H4 (cell line): ENCODE measurements around the gene SLC2A11. TPM values are rescaled to one million over a fixed set of nuclear protein-coding genes. Genes with fewer than 3 reads are reported as not detected.
"Not testable (repeated sequence)": the region's sequence is repeated elsewhere in the genome, so short reads cannot be mapped to it uniquely, and the experiment has no call there.

ENCODE experiments used
- DNase-seq: peaks from one replicate; pipeline ENCODE4 v3.0.0-alpha.2; 2015; ENCODE audit warnings: low spot score
- total RNA-seq: library from RNA; depleted of rRNA; stranded (reverse); fragments of >200 nt; shearing (Covaris generic); gene quantifications from 2 replicates; pipeline ENCODE4 v1.2.3, GENCODE V29; 2014; rRNA removed

SLC2A11 gene
- total RNA-seq, 1 experiment from 2014 or later = 4.6 TPM

DNA sequence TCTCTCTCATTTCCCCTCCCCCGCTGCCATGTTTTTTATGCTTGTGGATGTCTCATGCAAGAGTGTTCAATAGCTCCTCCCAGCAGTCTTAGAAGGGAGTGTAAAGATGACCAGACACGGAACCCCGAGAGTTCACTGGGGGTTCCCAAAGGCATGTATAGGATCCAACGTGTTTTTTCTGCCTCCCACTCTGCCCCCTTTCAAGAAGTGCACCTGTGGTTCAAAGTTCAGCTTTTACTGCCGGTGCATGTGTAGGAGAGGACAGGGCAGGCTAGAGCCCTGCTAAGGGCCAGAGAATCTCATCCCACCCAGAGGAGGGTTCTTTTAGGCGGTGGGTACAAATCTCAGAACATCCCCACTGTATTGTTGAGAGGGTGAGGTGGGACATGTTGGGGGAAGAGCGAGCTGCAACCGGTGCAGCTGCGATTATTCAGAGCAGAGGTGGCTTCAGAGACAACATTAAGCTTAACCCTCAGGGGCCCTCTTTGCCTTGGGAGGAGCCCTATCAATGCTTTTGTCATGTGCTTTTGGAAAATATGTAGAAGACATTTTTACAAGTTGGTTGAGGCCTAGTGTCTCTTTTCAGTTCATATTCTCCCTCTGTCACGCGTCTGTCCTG, 51.0 kb downstream of the SLC2A11 start:
- DNase-seq = no peak

DNA sequence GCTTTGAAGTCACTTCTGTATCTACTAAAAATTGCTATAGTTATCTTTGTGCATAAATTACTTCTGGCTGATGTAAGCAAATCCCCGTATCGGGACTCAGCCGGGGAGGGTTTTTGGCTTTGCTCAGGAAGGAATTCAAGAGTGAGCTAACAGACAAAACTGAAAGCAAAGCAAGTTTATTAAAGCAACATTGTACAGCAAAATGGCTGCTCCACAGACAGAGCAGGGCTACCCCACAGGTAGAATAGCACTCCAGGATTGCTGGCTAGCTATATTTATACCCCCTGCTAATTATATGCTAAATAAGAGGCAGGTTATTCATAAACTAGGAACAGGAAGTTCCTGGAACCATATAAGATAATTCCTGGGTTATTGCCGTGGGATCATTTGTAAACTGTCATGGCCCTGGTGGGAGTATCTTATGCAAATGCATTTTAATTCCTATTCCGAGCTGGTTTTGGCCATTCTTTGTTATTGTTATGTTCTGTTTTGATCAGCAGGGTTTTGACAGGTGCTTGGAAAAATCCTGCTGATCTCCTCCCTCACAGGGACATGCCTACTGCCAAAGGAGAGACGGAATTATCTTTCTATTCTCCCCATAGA, 51.7 kb downstream of the SLC2A11 start:
- no peak for DNase-seq

DNA sequence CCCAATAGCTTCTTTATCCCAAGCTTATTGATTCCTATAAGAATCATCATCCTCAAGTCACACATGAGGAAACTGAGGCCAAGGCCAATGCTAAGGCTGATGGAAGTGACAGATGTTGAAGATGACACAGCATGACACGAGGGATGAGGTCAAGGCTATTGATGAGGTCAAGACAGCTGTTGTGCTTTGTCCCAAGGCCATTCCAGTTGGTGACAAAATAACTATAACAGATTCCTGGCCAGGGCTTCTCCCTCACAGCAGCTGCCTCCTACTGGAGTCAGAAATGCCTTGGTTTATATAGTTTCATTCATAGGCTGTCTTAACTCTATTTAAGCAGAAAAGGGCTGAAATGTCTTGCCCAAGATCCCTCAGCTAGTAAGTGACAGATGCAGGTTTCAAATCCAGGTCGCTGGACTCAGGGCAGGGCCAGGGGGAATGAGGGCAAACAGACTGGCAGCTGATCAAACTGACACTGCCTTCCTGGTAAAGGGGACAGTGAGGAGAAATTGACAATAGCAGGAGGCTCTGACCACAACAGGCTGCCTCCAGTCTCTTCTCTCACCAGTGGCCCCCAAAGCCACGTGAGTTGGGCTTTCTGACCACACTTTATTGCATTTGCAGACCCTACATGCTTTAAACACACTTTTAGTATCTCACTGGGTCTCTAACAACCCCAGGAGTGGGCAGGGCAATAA, 53.0 kb downstream of the SLC2A11 start:
- no peak for DNase-seq

DNA sequence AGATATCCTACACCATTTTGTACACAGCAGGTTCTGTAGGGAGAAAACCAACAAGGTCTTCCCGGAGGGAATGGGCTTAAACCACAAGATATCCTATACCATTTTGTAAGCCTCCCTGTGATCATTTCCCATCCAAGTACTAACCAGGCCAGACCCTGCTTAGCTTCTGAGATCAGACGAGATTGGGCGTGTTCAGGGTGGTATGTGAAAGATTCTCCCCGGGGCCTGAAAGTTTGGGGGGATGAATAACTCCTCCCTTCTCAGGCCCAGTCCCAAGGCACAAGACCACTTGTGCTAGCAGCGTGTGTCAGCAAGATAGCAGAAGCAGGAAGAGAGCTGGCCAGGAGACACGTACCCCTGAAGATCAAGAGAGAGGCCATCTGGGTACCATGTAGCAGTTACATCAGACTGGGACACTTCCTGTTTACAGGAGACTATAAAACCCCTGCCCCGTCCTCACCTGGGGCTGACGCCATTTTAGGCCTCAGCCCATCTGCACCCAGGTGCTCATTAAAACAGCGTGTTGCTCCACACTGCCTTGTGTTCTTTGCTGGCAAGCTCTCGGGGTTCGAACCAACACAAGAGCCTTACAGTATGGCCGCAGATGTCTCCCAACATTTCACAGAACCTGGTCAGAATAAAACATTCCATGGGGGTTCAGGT, 53.8 kb downstream of the SLC2A11 start:
- no peak for DNase-seq

DNA sequence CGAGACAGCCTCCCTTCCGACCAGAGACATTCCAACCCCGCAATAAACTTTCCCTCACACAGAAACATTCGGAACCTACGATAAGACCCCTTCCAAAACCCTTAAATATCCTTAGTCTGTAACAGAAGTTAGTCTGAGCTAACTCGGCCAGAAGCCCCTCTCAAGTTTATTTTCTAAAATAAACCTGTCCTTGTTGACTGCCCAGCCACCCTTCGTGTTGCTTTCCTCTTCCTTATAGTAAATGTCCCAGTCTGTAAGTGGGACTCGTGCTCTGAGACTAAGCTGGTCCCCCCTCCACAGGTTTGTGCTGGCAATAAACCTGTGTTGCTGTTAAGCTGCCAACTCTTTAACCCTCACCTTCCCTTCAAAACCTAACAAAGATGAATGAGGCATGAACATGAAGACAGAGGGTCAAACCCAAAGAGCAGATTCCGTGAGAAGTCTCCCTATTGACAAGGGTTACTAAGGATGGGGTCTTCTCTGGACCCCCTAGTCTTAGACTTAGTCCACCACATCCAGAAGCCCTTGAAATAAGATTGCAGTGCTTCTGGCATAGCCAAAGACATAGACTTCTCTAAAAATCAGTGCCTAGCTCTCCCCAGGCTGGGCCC, 54.7 kb downstream of the SLC2A11 start:
- DNase-seq = no peak

DNA sequence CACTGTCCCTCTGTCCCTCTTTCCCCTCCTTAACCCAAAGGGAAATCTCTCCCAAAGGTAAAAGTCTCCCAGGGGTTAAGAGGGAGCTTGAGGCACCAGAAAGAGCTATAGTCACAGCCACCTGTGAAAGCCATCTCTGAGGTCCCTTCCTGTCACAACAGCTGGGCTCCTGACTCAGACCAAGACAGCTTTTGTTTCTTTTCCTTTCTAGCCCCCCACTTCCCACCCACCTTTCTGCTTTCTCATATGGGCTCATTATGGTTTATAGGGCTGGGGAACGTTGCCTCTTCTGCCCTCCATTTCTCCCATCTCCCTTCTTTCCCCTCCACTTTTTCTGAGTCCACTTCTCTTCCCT, 55.6 kb downstream of the SLC2A11 start:
- DNase-seq = no peak

DNA sequence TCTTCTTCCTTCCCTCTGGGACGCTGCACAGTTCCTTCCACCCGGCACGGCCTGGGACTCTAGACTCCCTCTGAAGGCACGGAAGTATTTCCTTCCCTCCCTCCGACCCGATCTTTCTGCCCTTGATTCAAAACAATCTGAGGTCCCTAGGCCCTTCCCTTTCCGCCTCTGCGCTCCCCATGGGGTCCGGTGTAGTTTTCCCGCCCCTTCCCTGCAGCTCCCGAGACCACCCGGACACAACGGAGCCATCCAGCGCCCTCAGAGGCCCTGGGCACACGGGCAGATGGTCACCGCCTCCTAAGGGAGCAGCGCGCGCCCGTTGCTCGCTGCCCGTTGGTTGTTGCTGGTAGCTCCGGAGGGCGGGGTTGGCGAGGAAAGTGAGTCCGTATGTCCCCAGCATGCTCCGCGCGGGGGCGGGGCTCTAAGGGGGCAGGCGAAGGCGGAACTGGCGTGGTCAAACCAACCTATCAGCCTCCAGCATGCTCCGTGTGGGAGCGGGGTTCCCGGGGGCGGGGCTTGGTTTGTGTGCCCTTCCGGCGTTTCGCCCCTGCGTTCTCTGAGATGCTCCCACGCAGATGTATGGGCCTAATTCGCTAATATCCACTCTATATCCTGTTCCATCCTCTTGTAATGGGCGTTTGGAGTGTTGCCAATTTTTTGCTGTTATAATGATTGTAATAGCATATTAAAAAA, 56.1 kb downstream of the SLC2A11 start:
- peak; percentile 97 for DNase-seq

DNA sequence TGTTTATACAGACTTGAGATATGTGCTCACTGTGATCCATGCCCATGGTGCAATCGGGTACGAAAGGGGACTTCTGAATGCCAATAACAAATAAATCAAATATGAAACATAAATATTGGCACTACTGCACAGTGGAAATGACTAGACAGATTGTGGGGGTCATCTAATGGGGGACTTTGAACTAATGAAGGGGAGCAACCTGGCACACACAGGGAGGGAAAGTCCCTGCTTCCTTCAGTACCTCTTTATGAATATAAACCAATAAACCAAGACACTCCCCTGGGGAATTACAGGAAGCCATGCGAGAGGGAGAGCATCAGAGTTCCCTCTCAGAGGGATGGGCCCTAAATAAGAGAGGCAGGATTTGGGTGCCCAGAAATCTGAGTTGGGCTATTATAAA, 57.6 kb downstream of the SLC2A11 start:
- no peak for DNase-seq

DNA sequence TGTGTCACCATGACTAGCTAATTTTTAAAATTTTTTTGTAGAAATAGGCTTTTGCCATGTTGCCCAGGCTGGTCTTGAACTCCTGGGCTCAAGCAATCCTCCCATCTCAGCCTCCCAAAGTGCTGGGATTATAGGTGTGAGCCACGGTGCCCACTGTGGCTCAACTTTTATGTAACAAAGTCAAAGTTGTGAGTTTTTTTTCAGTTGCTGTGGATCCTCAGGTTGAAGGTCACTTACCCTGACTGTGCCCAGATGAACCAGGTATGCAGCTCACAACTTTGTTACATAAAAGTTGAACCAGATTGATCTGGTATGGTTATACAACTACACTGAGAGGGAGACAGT, 62.6 kb downstream of the SLC2A11 start:
- DNase-seq = not testable (repeated sequence)

DNA sequence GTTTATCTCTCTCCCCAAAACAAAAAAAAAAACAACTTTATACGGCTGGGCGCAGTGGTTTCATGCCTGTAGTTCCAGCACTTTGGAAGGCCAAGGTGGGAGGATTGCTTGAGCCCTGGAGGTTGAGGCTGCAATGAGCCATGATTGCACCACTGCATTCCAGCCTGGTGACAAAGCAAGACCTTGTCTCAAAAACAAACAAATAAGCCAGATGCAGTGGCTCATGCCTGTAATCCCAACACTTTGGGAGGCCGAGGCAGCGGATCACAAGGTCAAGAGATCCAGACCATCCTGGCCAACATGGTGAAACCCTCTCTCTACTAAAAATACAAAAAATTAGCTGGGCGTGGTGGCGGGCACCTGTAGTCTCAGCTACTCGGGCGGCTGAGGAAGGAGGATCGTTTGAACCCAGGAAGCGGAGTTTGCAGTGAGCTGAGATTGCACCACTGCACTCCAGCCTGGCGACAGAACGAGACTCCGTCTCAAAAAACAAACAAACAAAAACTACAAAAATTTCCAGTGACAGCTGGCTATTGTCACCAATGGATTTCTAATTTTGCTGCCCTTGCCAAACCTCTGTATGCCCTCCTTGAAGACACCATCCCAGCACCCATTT, 64.0 kb downstream of the SLC2A11 start:
- peak; percentile 9 for DNase-seq

DNA sequence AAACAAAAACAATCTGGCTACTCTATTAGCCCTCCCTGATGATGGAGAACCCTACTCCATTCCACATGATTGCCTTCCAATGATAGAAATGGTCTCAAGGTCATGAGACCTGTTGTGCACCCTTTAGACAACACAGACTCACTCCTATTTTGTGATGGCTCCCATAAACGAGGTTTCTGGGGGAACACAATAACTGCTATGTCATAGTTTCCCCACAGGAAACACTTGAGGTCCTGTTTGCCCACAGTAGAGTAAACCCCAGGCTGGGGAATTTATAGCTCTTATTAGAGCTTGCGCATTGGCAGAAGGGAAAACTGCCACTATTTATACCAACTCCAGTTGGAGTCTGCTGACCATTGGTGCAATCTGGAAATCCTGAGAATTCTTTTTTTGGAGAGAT, 65.2 kb downstream of the SLC2A11 start:
- no peak for DNase-seq

DNA sequence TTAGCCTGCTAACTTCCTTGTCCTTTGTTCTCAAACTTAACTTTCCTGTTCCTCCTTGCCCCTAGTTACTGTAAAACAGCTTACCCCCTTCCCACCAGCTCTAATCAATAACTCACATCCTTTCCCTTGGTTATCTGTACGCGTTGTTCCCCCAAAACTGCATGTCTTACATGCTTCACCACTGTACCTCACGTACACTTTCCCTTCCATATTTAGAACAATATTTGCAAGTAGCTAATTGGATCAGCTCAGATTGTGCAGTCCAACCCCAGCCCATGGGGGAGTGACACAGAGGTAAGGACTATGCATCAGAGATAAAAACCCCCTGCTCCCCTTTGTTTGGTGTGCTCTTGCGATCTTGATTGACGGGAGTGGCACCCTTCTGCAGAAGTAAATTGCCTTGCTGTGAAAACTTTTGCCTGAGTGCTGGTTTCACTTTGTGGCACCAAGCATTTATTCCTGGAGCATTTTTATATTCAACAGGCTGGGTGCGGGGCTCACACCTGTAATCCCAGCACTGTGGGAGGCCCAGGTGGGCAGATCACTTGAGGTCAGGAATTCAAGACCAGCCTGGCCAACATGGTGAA, 67.4 kb downstream of the SLC2A11 start:
- no peak for DNase-seq

DNA sequence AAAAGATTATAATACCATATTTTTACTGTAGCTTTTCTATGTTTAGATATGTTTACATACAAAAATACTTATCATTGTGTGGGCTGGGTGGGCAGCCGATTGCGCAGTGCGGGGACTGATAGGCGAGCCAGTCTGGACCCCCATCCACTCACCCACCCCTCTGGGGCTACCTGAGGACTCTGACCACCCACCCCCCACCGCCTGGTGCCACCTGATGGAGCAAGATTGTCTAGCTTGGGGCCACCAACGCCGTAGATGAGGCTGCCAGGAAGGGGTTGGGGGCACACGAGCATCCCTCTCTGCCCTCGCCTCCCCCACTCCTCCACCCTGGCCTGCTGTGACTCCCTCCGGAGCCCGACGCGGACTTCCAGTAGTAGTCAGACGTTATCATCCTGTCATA, 68.9 kb downstream of the SLC2A11 start:
- no peak for DNase-seq

Other genes starting within 250 kb of the SLC2A11 start
- not detected in 2 replicates for gene DRICH1, start 225.6 kb upstream of the SLC2A11 start, total RNA-seq
- not detected in 2 replicates for gene RGL4, start 166.9 kb upstream of the SLC2A11 start, total RNA-seq
- 1.2 and 1.4 TPM in 2 replicates for gene ZNF70, start 106.8 kb upstream of the SLC2A11 start, total RNA-seq
- not detected in 2 replicates for gene VPREB3, start 103.5 kb upstream of the SLC2A11 start, total RNA-seq
- gene C22orf15, start 94.9 kb upstream of the SLC2A11 start, total RNA-seq = not detected in 2 replicates
- 0.72 and 14.9 TPM in 2 replicates for gene CHCHD10, start 89.9 kb upstream of the SLC2A11 start, total RNA-seq
- 0.35 and 1.4 TPM in 2 replicates for gene MMP11, start 85.0 kb upstream of the SLC2A11 start, total RNA-seq
- 50.9 and 61.2 TPM in 2 replicates for gene SMARCB1, start 70.9 kb upstream of the SLC2A11 start, total RNA-seq
- 0.43 and 1.6 TPM in 2 replicates for gene DERL3, start 18.9 kb upstream of the SLC2A11 start, total RNA-seq
- 311 and 336 TPM in 2 replicates for gene MIF, start 36.5 kb downstream of the SLC2A11 start, total RNA-seq
- 5.2 and 12.3 TPM in 2 replicates for gene GSTT2B, start 103.3 kb downstream of the SLC2A11 start, total RNA-seq
- gene DDTL, start 109.0 kb downstream of the SLC2A11 start, total RNA-seq = 1.5 and 2.8 TPM in 2 replicates
- gene DDT, start 116.6 kb downstream of the SLC2A11 start, total RNA-seq = 188 and 232 TPM in 2 replicates
- gene GSTT2, start 122.3 kb downstream of the SLC2A11 start, total RNA-seq = 1.7 TPM in 1 of 2 replicates, not detected in the other
- gene GSTT4, start 147.6 kb downstream of the SLC2A11 start, total RNA-seq = not detected in 2 replicates
- gene CABIN1, start 153.4 kb downstream of the SLC2A11 start, total RNA-seq = 15.7 and 17.4 TPM in 2 replicates